Natural killer cell treated with Interleukin-12 subunit alpha and Interleukin-12 subunit beta and Interleukin-15 and Interleukin-18, amount 100 ng/mL, for 72 hours (primary cell): ENCODE measurements around the gene FMN1. TPM values are rescaled to one million over a fixed set of nuclear protein-coding genes. Genes with fewer than 3 reads are reported as not detected.
A peak's percentile ranks its signal among the peaks of the same experiment; 100 is the strongest.

ENCODE experiments used
- ATAC-seq, 2 donors: fragments of 150-1000 bp; cut with Tn5 transposase in 1 of 2; sonication (Bioruptor Pico), chemical (Tn5 transposase) in 1 of 2; 2 replicates each; pipeline ENCODE4 v1.10.0; 2021
- DNase-seq: peaks from one replicate; pipeline ENCODE4 v3.0.0; 2022; ENCODE audit warnings: low spot score
- H3K27ac Mint-ChIP-seq, 2 donors: 1 replicate in 1 of 2; 2 replicates in 1 of 2; pipeline ENCODE4 v1.8.0; 2022; ENCODE audit warnings: mixed read lengths in 2 of 2, mild to moderate bottlenecking in 1 of 2, moderate library complexity in 1 of 2
- H3K27me3 Mint-ChIP-seq, 2 donors: 1 replicate in 1 of 2; 2 replicates in 1 of 2; pipeline ENCODE4 v1.8.0; 2022; ENCODE audit warnings: mixed read lengths in 2 of 2
- H3K36me3 Mint-ChIP-seq: one replicate; pipeline ENCODE4 v1.8.0; 2022; ENCODE audit warnings: mixed read lengths
- H3K4me1 Mint-ChIP-seq, 2 donors: 1 replicate in 1 of 2; 2 replicates in 1 of 2; pipeline ENCODE4 v1.8.0; 2022; ENCODE audit warnings: low read depth in 2 of 2, mixed read lengths in 2 of 2, mild to moderate bottlenecking in 1 of 2
- H3K4me3 Mint-ChIP-seq: one replicate; pipeline ENCODE4 v1.8.0; 2022; ENCODE audit warnings: mixed read lengths
- H3K9me3 Mint-ChIP-seq: 2 replicates; pipeline ENCODE4 v1.8.0; 2022; ENCODE audit warnings: mixed read lengths
- total RNA-seq, 2 donors: library from RNA; stranded (reverse); gene quantifications; one replicate each; pipeline ENCODE4 v1.2.3, GENCODE V29; 2022

FMN1 gene
- total RNA-seq, 2 donors from 2014 or later = 0.55 to 2.6 TPM

DNA sequence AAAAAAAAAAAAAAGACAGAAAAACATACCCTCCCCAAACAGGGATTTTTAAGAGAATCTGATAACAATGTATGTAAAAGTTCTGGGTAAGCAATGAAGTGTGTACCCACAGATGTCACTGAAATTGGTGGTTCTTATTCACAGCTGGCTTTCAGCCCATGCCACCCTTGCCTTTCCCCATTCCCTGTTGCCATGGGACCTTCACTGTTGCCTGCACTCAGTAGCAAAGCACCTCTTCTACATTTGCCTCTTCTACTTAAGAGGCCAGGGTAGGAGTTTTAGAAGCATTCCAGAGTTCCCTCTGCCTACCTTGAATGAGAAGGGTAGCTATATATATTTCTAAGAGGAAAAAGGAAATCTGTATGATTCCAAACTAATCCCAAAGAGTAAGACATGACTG, 57.4 kb downstream of the FMN1 start:
- Mint-ChIP-seq H3K27me3 (peaks cover 5 to 17% of the 10 kb centered on the region in 2 donors), H3K4me1 (peaks cover 0 to 4% of the 10 kb centered on the region in 2 donors)

GRCh38 chr15:33136353-33136752, 58.2 kb downstream of the FMN1 start:
- Mint-ChIP-seq H3K9me3 (no peaks in the 10 kb centered on the region), H3K4me3 (no peak overlapping the region), H3K27ac (no peak overlapping the region), H3K4me1 (peaks cover 0 to 4% of the 10 kb centered on the region in 2 donors), H3K36me3 (no peaks in the 10 kb centered on the region), H3K27me3 (peaks cover 5 to 17% of the 10 kb centered on the region in 2 donors)
- ATAC-seq = no peak
- DNase-seq = no peak

More for the DNA sequence above, 57.4 kb downstream of the FMN1 start:
- no peaks in the 10 kb centered on the region for H3K36me3 Mint-ChIP-seq
- DNase-seq = no peak
- ATAC-seq = no peak
- H3K27ac Mint-ChIP-seq = no peak overlapping the region
- no peaks in the 10 kb centered on the region for H3K9me3 Mint-ChIP-seq
- no peak overlapping the region for H3K4me3 Mint-ChIP-seq

- Mint-ChIP-seq H3K4me3 (no peak overlapping the region), H3K9me3 (no peaks in the 10 kb centered on the region), H3K4me1 (peaks cover 0 to 4% of the 10 kb centered on the region in 2 donors), H3K27ac (no peak overlapping the region), H3K27me3 (peaks cover 2 to 17% of the 10 kb centered on the region in 2 donors), H3K36me3 (no peaks in the 10 kb centered on the region)
- DNase-seq (no peak), ATAC-seq (no peak)
These were observed 59.1 kb downstream of the FMN1 start for GRCh38 chr15:33135355-33135781.

- H3K27ac Mint-ChIP-seq = no peak overlapping the region
- peaks cover 2% of the 10 kb centered on the region for H3K36me3 Mint-ChIP-seq
- H3K4me3 Mint-ChIP-seq = no peak overlapping the region
- DNase-seq = no peak
- peaks cover 0 to 10% of the 10 kb centered on the region in 2 donors for H3K27me3 Mint-ChIP-seq
- ATAC-seq = no peak
- peaks cover 0 to 6% of the 10 kb centered on the region in 2 donors for H3K4me1 Mint-ChIP-seq
- H3K9me3 Mint-ChIP-seq = no peaks in the 10 kb centered on the region
These were observed 61.7 kb downstream of the FMN1 start for GRCh38 chr15:33132722-33133345.

DNA sequence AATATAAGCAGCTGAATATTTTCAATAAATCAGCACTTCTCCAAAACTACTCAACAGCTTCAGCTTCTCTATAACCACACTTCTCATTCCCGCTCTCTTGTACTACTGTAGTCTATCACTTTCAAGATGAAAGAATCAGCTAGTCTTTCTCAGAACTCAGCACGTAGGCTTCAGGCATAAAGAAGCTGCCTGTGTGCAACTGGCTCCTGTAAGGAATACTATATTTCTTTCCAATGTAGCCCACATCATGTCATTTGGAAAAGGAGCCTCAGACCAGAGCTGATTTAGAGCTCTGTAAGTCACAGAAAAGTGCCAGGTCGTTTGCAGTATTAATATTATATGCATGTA, 62.3 kb downstream of the FMN1 start:
- Mint-ChIP-seq H3K36me3 (peaks cover 6% of the 10 kb centered on the region), H3K27ac (no peak overlapping the region), H3K27me3 (peaks cover 0 to 10% of the 10 kb centered on the region in 2 donors), H3K4me1 (peaks cover 0 to 12% of the 10 kb centered on the region in 2 donors), H3K4me3 (no peak overlapping the region), H3K9me3 (no peaks in the 10 kb centered on the region)
- ATAC-seq = no peak
- no peak for DNase-seq

DNA sequence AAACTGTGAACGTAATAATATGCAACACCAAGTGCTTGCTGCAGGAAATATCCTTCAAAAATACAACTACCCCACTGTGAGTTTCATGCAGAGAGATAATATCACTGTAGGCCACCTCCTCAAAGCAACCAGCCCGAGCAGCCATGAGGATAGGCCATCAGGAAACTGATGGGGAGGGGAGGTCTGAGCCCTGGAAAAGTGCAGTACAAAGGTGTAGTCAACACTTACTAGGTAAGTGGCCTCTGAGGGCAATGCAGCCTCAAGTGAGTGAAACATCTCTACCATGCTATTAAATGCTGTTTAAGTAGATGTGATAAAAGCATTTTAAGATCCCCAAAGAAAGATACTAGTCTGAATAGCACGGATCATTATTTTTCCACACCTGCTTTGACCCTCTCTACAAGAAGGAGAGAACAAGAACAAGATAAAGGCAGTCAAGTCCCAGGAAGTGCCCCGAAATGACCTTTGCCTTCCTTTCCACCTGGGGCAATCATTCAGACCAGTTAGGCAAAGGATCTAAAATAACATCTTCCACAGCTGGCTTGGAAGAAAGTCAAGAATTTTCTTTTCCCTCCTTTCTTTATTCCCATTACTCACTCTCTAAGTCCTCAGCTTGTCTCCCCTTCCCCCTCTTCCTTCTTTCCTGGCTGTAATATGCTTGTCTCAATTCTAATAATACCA, 62.8 kb downstream of the FMN1 start:
- no peak overlapping the region for H3K27ac Mint-ChIP-seq
- ATAC-seq (no peak), DNase-seq (no peak)
- H3K36me3 Mint-ChIP-seq = peaks cover 6% of the 10 kb centered on the region
- H3K4me3 Mint-ChIP-seq = no peak overlapping the region
- no peaks in the 10 kb centered on the region for H3K9me3 Mint-ChIP-seq
- H3K27me3 Mint-ChIP-seq = peaks cover 0 to 10% of the 10 kb centered on the region in 2 donors
- peaks cover 1 to 17% of the 10 kb centered on the region in 2 donors for H3K4me1 Mint-ChIP-seq

DNA sequence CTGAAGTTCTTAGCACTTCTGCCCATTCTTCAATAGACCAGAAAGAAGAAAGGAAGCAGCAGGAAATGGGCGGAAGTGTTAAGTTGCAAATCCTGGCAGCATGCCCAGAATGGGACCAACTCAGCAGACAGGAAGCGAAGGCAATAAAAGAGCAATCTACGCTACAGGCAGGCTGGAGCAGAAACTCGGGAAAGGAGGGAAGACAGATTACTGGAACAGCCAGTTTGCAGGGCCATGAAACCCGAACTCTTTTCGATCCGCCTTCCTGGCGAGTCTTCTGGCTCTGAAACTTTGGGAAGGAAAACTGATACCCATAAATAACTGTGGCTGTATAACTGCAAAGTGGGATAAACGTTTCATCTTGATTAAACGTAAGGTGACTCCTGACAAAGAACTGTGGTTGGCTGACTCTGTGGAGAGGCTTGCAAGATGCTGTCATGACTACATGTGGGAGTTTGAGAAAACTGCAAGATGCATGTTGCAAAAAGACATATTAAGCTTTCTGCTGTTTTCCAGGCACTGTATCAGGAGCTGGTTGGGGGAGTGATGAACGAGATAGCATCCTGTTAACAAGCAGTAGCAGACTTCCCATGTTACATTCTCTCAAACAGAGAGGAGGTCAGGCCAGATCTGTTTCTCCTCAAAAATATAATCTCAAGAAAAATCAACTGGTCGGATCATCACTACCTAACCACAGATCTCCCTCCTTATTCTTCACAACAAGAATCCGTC, 67.8 kb downstream of the FMN1 start:
- peaks cover 12 to 25% of the 10 kb centered on the region in 2 donors for H3K4me1 Mint-ChIP-seq
- H3K4me3 Mint-ChIP-seq = peak overlapping the region; percentile 60
- peak overlapping the region in 1 of 2 donors; percentile 23 for H3K27ac Mint-ChIP-seq
- H3K27me3 Mint-ChIP-seq = no peaks in the 10 kb centered on the region
- peak; percentile 28 to 36 for ATAC-seq
- DNase-seq = no peak
- peaks cover 6% of the 10 kb centered on the region for H3K36me3 Mint-ChIP-seq
- no peaks in the 10 kb centered on the region for H3K9me3 Mint-ChIP-seq

- H3K27ac Mint-ChIP-seq = peak overlapping the region in 1 of 2 donors; percentile 23
- H3K27me3 Mint-ChIP-seq = no peaks in the 10 kb centered on the region
- ATAC-seq (peak in 1 of 2 donors; percentile 50), DNase-seq (no peak)
- H3K9me3 Mint-ChIP-seq = no peaks in the 10 kb centered on the region
- H3K36me3 Mint-ChIP-seq = peaks cover 6% of the 10 kb centered on the region
- peaks cover 12 to 25% of the 10 kb centered on the region in 2 donors for H3K4me1 Mint-ChIP-seq
- H3K4me3 Mint-ChIP-seq = peak overlapping the region; percentile 60
These were observed 68.5 kb downstream of the FMN1 start for GRCh38 chr15:33125894-33126537.

DNA sequence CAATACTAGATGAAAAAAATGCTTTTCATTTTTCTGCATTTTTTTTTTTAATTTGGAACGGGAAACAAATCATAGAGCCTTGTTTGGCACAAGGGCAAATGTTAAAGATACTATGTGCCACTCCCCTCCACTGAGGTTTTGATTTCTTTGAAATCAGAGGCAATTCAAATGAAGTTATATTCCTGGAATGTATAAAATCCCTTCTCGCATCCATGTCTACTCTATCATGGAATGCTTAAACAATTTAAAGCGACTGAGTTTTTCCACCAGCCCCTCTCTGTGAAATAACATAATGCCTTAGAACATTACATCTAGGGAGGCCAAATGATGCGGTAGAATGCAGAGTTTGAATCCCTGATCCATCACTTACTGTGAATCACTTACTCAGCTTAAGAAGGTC, 69.7 kb downstream of the FMN1 start:
- Mint-ChIP-seq H3K4me3 (no peak overlapping the region), H3K4me1 (peaks cover 12 to 25% of the 10 kb centered on the region in 2 donors), H3K36me3 (peaks cover 6% of the 10 kb centered on the region), H3K27ac (no peak overlapping the region), H3K27me3 (no peaks in the 10 kb centered on the region), H3K9me3 (no peaks in the 10 kb centered on the region)
- DNase-seq (no peak), ATAC-seq (no peak)

DNA sequence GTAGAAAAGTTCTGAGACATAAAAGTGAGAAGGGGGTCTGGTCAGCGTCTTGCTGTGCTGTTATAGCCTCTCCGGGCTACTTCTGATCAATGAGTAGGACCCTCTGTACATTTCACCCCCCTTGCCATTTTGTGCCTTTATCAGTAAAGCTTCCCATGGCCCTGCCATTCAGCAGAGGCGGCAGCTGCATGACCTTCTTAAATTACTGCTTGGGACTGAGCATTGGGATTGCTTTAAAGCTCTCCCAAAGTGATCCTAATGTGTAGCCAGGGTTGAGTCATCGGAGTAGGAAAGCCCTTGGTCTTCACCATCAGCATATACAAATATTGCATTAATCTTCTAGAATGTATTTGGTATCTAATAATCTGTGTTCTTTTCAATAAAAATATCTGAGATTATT, 70.2 kb downstream of the FMN1 start:
- peaks cover 12 to 25% of the 10 kb centered on the region in 2 donors for H3K4me1 Mint-ChIP-seq
- ATAC-seq (no peak), DNase-seq (no peak)

DNA sequence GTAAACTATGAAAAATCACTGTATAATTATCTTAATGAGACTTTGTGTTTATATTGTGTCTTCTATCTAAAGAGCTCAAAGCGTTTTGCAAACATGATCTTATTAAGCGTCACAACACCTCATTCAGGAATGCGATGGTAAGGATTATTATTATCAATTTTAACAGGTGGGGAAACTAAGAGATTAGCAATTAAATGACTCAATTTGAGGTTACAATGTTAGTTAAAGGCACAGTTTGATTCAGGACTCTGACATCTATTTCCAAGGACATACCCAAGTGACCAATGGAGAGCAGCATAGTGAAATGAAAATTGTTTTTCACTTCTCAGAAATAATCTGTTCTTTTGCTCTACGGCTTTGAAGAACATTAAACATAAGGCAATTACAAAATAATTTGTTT, 74.6 kb downstream of the FMN1 start:
- Mint-ChIP-seq H3K4me3 (no peak overlapping the region), H3K4me1 (no peaks in the 10 kb centered on the region), H3K9me3 (no peaks in the 10 kb centered on the region), H3K27me3 (peaks cover 6 to 7% of the 10 kb centered on the region in 2 donors), H3K36me3 (no peaks in the 10 kb centered on the region), H3K27ac (no peak overlapping the region)
- DNase-seq (no peak), ATAC-seq (no peak)

More for the DNA sequence above, 70.2 kb downstream of the FMN1 start:
- peaks cover 6% of the 10 kb centered on the region for H3K36me3 Mint-ChIP-seq
- no peak overlapping the region for H3K27ac Mint-ChIP-seq
- H3K9me3 Mint-ChIP-seq = no peaks in the 10 kb centered on the region
- H3K4me3 Mint-ChIP-seq = no peak overlapping the region
- H3K27me3 Mint-ChIP-seq = no peaks in the 10 kb centered on the region

- Mint-ChIP-seq H3K27me3 (peaks cover 6 to 7% of the 10 kb centered on the region in 2 donors), H3K9me3 (no peaks in the 10 kb centered on the region), H3K27ac (no peak overlapping the region), H3K4me3 (no peak overlapping the region), H3K36me3 (no peaks in the 10 kb centered on the region), H3K4me1 (no peaks in the 10 kb centered on the region)
- ATAC-seq (no peak), DNase-seq (no peak)
These were observed 75.2 kb downstream of the FMN1 start for GRCh38 chr15:33119273-33119672.

- no peak overlapping the region for H3K4me3 Mint-ChIP-seq
- H3K27me3 Mint-ChIP-seq = peaks cover 7 to 13% of the 10 kb centered on the region in 2 donors
- no peaks in the 10 kb centered on the region for H3K36me3 Mint-ChIP-seq
- no peaks in the 10 kb centered on the region for H3K9me3 Mint-ChIP-seq
- DNase-seq = no peak
- H3K4me1 Mint-ChIP-seq = no peaks in the 10 kb centered on the region
- H3K27ac Mint-ChIP-seq = no peak overlapping the region
- ATAC-seq = no peak
These were observed 78.3 kb downstream of the FMN1 start for GRCh38 chr15:33116198-33116597.
